ENCODE results near the gene PLXNC1. TPM values are rescaled to one million over a fixed set of nuclear protein-coding genes. Genes with fewer than 3 reads are reported as not detected.

The PLXNC1 gene
- total and polyA plus RNA-seq, 2 of the 8 experiments (the other 6 are each of a cell fraction or from before 2014, with no cell fraction given): 0.83 to 2.0 TPM

- no peaks in the 10 kb centered on the region for H4K20me1 ChIP-seq (replicated peaks in 1 of 2; ENCODE audit: control insufficient read depth in 1 of 2, insufficient read depth in 2 of 2, low read length in 2 of 2)
- no peak overlapping the region for H2AFZ ChIP-seq (ENCODE audit: low read length)
- H3K23me2 ChIP-seq (ENCODE audit: low read depth, low read length): no peaks in the 10 kb centered on the region; the same call in 1 of the 2 replicates
- H4K5ac ChIP-seq (ENCODE audit: insufficient read length, low read depth, low read length): no peak overlapping the region
- no peak overlapping the region for H2BK5ac ChIP-seq (ENCODE audit: low read depth, low read length)
- H3K9ac ChIP-seq (replicated peaks in 1 of 4; ENCODE audit: extremely low read depth in 1 of 4, low read depth in 3 of 4, low read length in 3 of 4): no peak overlapping the region
- TF ChIP-seq CTCF (IDR thresholded peaks at IDR 0.05; ENCODE audit: control extremely low read depth in 1 of 3, insufficient read depth in 1 of 3, low read depth in 1 of 3, low read length in 3 of 3): no peak
- TF ChIP-seq MAFK (IDR thresholded peaks at IDR 0.05; ENCODE audit: low read depth, low read length): 0 out of 2 replicates have a peak, but pooled peaks have one; percentile 21
- no peak for TF ChIP-seq SP1 (IDR thresholded peaks at IDR 0.05; ENCODE audit: low read depth, low read length)
- TF ChIP-seq POLR2AphosphoS5 (IDR thresholded peaks at IDR 0.05; ENCODE audit: low read depth, low read length): no peak
- H3K79me2 ChIP-seq (ENCODE audit: control insufficient read depth in 1 of 2, insufficient read depth in 2 of 2, low read length in 2 of 2): no peaks in the 10 kb centered on the region
- H2BK120ac ChIP-seq (replicated peaks; ENCODE audit: low read depth, low read length): no peak overlapping the region
- H2BK15ac ChIP-seq (ENCODE audit: low read length): no peak overlapping the region
- FAIRE-seq (no peak), DNase-seq (ENCODE audit: low read depth in 1 of 2, low spot score in 2 of 2) (no peak)
- no peak overlapping the region; a peak in 1 of 4 replicates for H3K4me2 ChIP-seq (ENCODE audit: insufficient read depth in 1 of 2, low read depth in 2 of 2, low read length in 2 of 2)
- H2BK12ac ChIP-seq (ENCODE audit: low read depth, low read length): no peak overlapping the region
- H3K23ac ChIP-seq (ENCODE audit: insufficient read length): no peak overlapping the region
- no peak overlapping the region for H3K4ac ChIP-seq (replicated peaks; ENCODE audit: insufficient read length, low read depth, low read length)
- H4K91ac ChIP-seq (replicated peaks; ENCODE audit: insufficient read length, low read length): no peak overlapping the region
- H3K18ac ChIP-seq (ENCODE audit: extremely low read depth, low read length): no peak overlapping the region
- POLR2A ChIA-PET (ENCODE audit: partially characterized antibody): interaction anchor here (1.0 kb wide), 1 partner anchor 11 kb away, joined by 3 read pairs; no protein-coding TSS in a partner anchor
- H3K79me1 ChIP-seq (ENCODE audit: low read depth, low read length): no peaks in the 10 kb centered on the region
- H2AK5ac ChIP-seq (ENCODE audit: low read depth, low read length): no peak overlapping the region
- H3K14ac ChIP-seq (ENCODE audit: insufficient read length): no peak overlapping the region
- H3K56ac ChIP-seq (replicated peaks; ENCODE audit: insufficient read length, low read depth, low read length): no peak overlapping the region
- peaks cover 0 to 12% (median 7%) of the 10 kb centered on the region in 4 experiments; a peak in 6 of 7 replicates for H3K27me3 ChIP-seq (replicated peaks in 1 of 4; ENCODE audit: control insufficient read depth in 3 of 4, extremely low read depth in 1 of 4, insufficient read depth in 3 of 4, low read length in 3 of 4)
- H3K36me3 ChIP-seq (ENCODE audit: control insufficient read depth in 2 of 4, insufficient read depth in 4 of 4, low read length in 3 of 4): no peaks in the 10 kb centered on the region
- no peak overlapping the region for H3K4me3 ChIP-seq (ENCODE audit: extremely low read depth in 1 of 4, insufficient read depth in 2 of 4, low read depth in 3 of 4, low read length in 4 of 4)
- H4K8ac ChIP-seq (ENCODE audit: extremely low read depth, insufficient read depth, low read length): no peak overlapping the region
- peaks cover 0 to 4% (median 0%) of the 10 kb centered on the region in 4 experiments; a peak in 3 of 7 replicates for H3K4me1 ChIP-seq (replicated peaks in 1 of 4; ENCODE audit: control insufficient read depth in 3 of 4, insufficient read depth in 4 of 4, low read length in 3 of 4)
- no peak overlapping the region for H3K27ac ChIP-seq (ENCODE audit: low read depth, low read length)
- 73% methylated on average over 7 of the region's 7 CpGs; no CpG with 5 or more reads in 1 of the 2 experiments for WGBS, 2 experiments (ENCODE audit: extremely low coverage in 1 of 2, insufficient coverage in 1 of 2, insufficient read length in 1 of 2, insufficient replicate concordance in 2 of 2, low coverage in 1 of 2, low lambda C conversion rate in 2 of 2, missing lambda C conversion rate in 1 of 2)
- CTCF ChIA-PET (ENCODE audit: partially characterized antibody): interaction anchor here (0.8 to 1.2 kb wide), 2 partner anchors 13 to 77 kb away, joined by 3 to 8 read pairs; no protein-coding TSS in a partner anchor
- H3K9me3 ChIP-seq (ENCODE audit: insufficient read depth in 2 of 2, low read depth in 1 of 2, low read length in 1 of 2): no peaks in the 10 kb centered on the region
- no peak overlapping the region for H2BK20ac ChIP-seq (ENCODE audit: low read length)
These were observed 37.4 kb downstream of the PLXNC1 start for GRCh38 chr12:94185801-94186200.
